Right atrium auricular region (tissue), 2 donors: ENCODE data around the gene PCDHB8. TPM values are rescaled to one million over a fixed set of nuclear protein-coding genes. Genes with fewer than 3 reads are reported as not detected.
"Not testable (repeated sequence)": the region's sequence is repeated elsewhere in the genome, so short reads cannot be mapped to it uniquely, and the experiment has no call there.

Source experiments
- DNase-seq: peaks from one replicate; pipeline ENCODE4 v3.0.0-alpha.2; 2019; ENCODE audit warnings: low spot score
- H3K27ac ChIP-seq, 2 donors: fragments of 200-600 bp; sonication (generic); 1 replicate in 1 of 2; 2 replicates in 1 of 2; pipeline ENCODE4 v1.5.1; 2016 to 2019
- H3K27me3 ChIP-seq, 2 donors: fragments of 200-600 bp; sonication (generic); one replicate each; pipeline versions ENCODE4 v1.5.1 to v1.6.0; 2017 to 2019
- H3K36me3 ChIP-seq: fragments of 200-600 bp; sonication (generic); one replicate; pipeline ENCODE4 v1.5.1; 2016
- H3K4me1 ChIP-seq, 2 donors: fragments of 200-600 bp; sonication (generic); one replicate each; pipeline versions ENCODE4 v1.5.1 to v1.6.0; 2017 to 2019
- H3K4me3 ChIP-seq, 2 donors: fragments of 200-600 bp; sonication (generic); 1 replicate in 1 of 2; 2 replicates in 1 of 2; pipeline ENCODE4 v1.5.1; 2017 to 2019; ENCODE audit warnings: mild to moderate bottlenecking in 1 of 2, moderate library complexity in 1 of 2
- H3K9me3 ChIP-seq, 2 donors: fragments of 200-600 bp; sonication (generic); one replicate each; pipeline ENCODE4 v1.5.1; 2019
- CTCF ChIP-seq, 2 donors: fragments of 200-600 bp; sonication (generic); IDR thresholded peaks; one replicate each; pipeline ENCODE4 v1.5.1; 2019; ENCODE audit warnings: antibody characterized with exemption in 2 of 2
- total RNA-seq, 2 donors: library from RNA; depleted of rRNA; stranded (reverse); fragments of >200 nt; gene quantifications; one replicate each; pipeline ENCODE4 v1.1.0, GENCODE V29; 2016

Gene PCDHB8
- total RNA-seq, 2 donors from 2014 or later = 0.90 to 1.7 TPM

GRCh38 chr5:141186897-141187512 lies 9.4 kb downstream of the PCDHB8 start, which contains the start of gene PCDHB9:
TSS of gene PCDHB9 (plus strand) at chr5:141187161. CDS start at chr5:141187319, 158 bp downstream.
- H3K27ac ChIP-seq = no peak within 1 kb of the TSS
- H3K4me1 ChIP-seq = no peaks in the 10 kb centered on the region
- peaks cover 8 to 86% of the 10 kb centered on the region in 2 donors for H3K9me3 ChIP-seq
- no peak for DNase-seq
- peak in 1 of 2 donors; percentile 44 for TF ChIP-seq CTCF (IDR thresholded peaks at IDR 0.05)
- no peaks in the 10 kb centered on the region for H3K27me3 ChIP-seq
- peak within 1 kb of the TSS in 1 of 2 donors; percentile 17 for H3K4me3 ChIP-seq
- no peaks in the 10 kb centered on the region for H3K36me3 ChIP-seq

- H3K27ac ChIP-seq, H3K27me3 ChIP-seq, H3K4me1 ChIP-seq, H3K36me3 ChIP-seq, H3K4me3 ChIP-seq, DNase-seq: not testable (repeated sequence)
- H3K9me3 ChIP-seq = peaks cover 3 to 93% of the 10 kb centered on the region in 2 donors
These were observed 11.1 kb downstream of the PCDHB8 start for GRCh38 chr5:141188682-141189081.

- not testable (repeated sequence) for H3K36me3 ChIP-seq, H3K27ac ChIP-seq, H3K4me1 ChIP-seq, H3K27me3 ChIP-seq, H3K4me3 ChIP-seq, DNase-seq
- H3K9me3 ChIP-seq = peaks cover 3 to 92% of the 10 kb centered on the region in 2 donors
These were observed 11.5 kb downstream of the PCDHB8 start for GRCh38 chr5:141189131-141189530.

- DNase-seq = no peak
- Histone ChIP-seq H3K27me3 (no peaks in the 10 kb centered on the region), H3K27ac (no peak within 1 kb of the TSS), H3K9me3 (peaks cover 4 to 92% of the 10 kb centered on the region in 2 donors), H3K36me3 (no peaks in the 10 kb centered on the region), H3K4me3 (no peak within 1 kb of the TSS), H3K4me1 (no peaks in the 10 kb centered on the region)
- peak in 1 of 2 donors; percentile 43 for TF ChIP-seq CTCF (IDR thresholded peaks at IDR 0.05)
These were observed 14.6 kb downstream of the PCDHB8 start, which contains the start of gene PCDHB10 for GRCh38 chr5:141192110-141192725. TSS of gene PCDHB10 (plus strand) at chr5:141192353. CDS start at chr5:141192553, 200 bp downstream.

GRCh38 chr5:141194332-141194731 lies 16.7 kb downstream of the PCDHB8 start:
- DNase-seq, H3K4me3 ChIP-seq, H3K27ac ChIP-seq, H3K36me3 ChIP-seq, H3K4me1 ChIP-seq, H3K27me3 ChIP-seq: not testable (repeated sequence)
- peaks cover 10 to 95% of the 10 kb centered on the region in 2 donors for H3K9me3 ChIP-seq

- no peak for DNase-seq
- no peak overlapping the region for H3K4me3 ChIP-seq
- no peaks in the 10 kb centered on the region for H3K27me3 ChIP-seq
- no peak for TF ChIP-seq CTCF (IDR thresholded peaks at IDR 0.05)
- H3K36me3 ChIP-seq = no peaks in the 10 kb centered on the region
- no peaks in the 10 kb centered on the region for H3K4me1 ChIP-seq
- no peak overlapping the region for H3K27ac ChIP-seq
- H3K9me3 ChIP-seq = peaks cover 10 to 93% of the 10 kb centered on the region in 2 donors
These were observed 18.8 kb downstream of the PCDHB8 start for GRCh38 chr5:141196363-141196762.

GRCh38 chr5:141199359-141200235 lies 22.0 kb downstream of the PCDHB8 start, which contains the start of gene PCDHB11:
TSS of gene PCDHB11 (plus strand) at chr5:141199627. CDS start at chr5:141199775, 148 bp downstream.
- H3K9me3 ChIP-seq = peaks cover 10 to 95% of the 10 kb centered on the region in 2 donors

GRCh38 chr5:141201126-141201525 lies 23.5 kb downstream of the PCDHB8 start:
- not testable (repeated sequence) for DNase-seq, H3K4me1 ChIP-seq, H3K36me3 ChIP-seq, H3K27me3 ChIP-seq, H3K4me3 ChIP-seq, H3K27ac ChIP-seq
- H3K9me3 ChIP-seq = peaks cover 10 to 95% of the 10 kb centered on the region in 2 donors

More at GRCh38 chr5:141199359-141200235, 22.0 kb downstream of the PCDHB8 start, which contains the start of gene PCDHB11:
- no peak within 1 kb of the TSS for H3K27ac ChIP-seq
- TF ChIP-seq CTCF (IDR thresholded peaks at IDR 0.05) = no peak
- no peaks in the 10 kb centered on the region for H3K4me1 ChIP-seq
- no peaks in the 10 kb centered on the region for H3K27me3 ChIP-seq
- DNase-seq = no peak
- H3K4me3 ChIP-seq = no peak within 1 kb of the TSS
- H3K36me3 ChIP-seq = no peaks in the 10 kb centered on the region

- DNase-seq, H3K36me3 ChIP-seq, H3K4me1 ChIP-seq, H3K4me3 ChIP-seq, H3K27me3 ChIP-seq, H3K27ac ChIP-seq: not testable (repeated sequence)
- peaks cover 6 to 95% of the 10 kb centered on the region in 2 donors for H3K9me3 ChIP-seq
These were observed 24.1 kb downstream of the PCDHB8 start for GRCh38 chr5:141201646-141202045.
